Measurements from ENCODE around the gene TMPRSS6.

DNA sequence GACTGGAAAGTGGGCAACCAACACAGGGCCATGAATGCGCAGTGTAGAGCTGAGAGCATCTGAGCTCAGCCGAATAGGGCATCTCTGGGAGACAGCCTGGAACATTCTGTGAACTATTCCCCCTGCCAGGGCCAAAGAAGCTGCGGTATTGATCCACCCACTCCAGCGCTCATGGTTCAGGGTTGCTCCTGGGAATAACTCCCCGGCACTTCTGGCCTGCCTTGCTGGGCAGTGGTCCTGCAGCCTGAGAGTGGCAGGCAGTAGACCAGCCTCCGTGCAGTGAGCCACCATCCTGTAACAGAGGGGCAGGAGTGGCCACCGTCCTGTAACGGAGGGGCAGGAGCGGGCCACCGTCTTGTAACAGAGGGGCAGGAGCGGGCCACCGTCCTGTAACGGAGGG lies 12.2 kb downstream of the TMPRSS6 start:
- TF ChIP-seq, protein P1, sequence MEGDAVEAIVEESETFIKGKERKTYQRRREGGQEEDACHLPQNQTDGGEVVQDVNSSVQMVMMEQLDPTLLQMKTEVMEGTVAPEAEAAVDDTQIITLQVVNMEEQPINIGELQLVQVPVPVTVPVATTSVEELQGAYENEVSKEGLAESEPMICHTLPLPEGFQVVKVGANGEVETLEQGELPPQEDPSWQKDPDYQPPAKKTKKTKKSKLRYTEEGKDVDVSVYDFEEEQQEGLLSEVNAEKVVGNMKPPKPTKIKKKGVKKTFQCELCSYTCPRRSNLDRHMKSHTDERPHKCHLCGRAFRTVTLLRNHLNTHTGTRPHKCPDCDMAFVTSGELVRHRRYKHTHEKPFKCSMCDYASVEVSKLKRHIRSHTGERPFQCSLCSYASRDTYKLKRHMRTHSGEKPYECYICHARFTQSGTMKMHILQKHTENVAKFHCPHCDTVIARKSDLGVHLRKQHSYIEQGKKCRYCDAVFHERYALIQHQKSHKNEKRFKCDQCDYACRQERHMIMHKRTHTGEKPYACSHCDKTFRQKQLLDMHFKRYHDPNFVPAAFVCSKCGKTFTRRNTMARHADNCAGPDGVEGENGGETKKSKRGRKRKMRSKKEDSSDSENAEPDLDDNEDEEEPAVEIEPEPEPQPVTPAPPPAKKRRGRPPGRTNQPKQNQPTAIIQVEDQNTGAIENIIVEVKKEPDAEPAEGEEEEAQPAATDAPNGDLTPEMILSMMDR (IDR thresholded peaks at IDR 0.05), result no peak
- TF ChIP-seq POLR2A (IDR thresholded peaks at IDR 0.05), result no peak

Data from adrenal gland (tissue), 5 donors.